ENCODE results near the gene KCNE5. TPM values are rescaled to one million over a fixed set of nuclear protein-coding genes. Genes with fewer than 3 reads are reported as not detected.
"Not testable (repeated sequence)": the region's sequence is repeated elsewhere in the genome, so short reads cannot be mapped to it uniquely, and the experiment has no call there.

Gene KCNE5
- polyA plus RNA-seq, 1 donor from 2014 or later = not detected

- Mint-ChIP-seq H3K9me3 (no peaks in the 10 kb centered on the region), H3K4me1 (peaks cover 0 to 3% (median 0%) of the 10 kb centered on the region in 3 donors), H3K27me3 (no peaks in the 10 kb centered on the region), H3K27ac (no peak overlapping the region), H3K36me3 (peaks cover 9% of the 10 kb centered on the region), H3K4me3 (no peak overlapping the region)
Measured at GRCh38 chrX:109635146-109635545, 10.2 kb upstream of the KCNE5 start.

- no peaks in the 10 kb centered on the region for H3K36me3 Mint-ChIP-seq
- no peak overlapping the region for H3K27ac Mint-ChIP-seq
- H3K9me3 Mint-ChIP-seq = no peaks in the 10 kb centered on the region
- no peak overlapping the region for H3K4me3 Mint-ChIP-seq
- H3K4me1 Mint-ChIP-seq = peaks cover 0 to 3% (median 0%) of the 10 kb centered on the region in 3 donors
- H3K27me3 Mint-ChIP-seq = no peaks in the 10 kb centered on the region
Measured at GRCh38 chrX:109632906-109633504, 8.0 kb upstream of the KCNE5 start.

- H3K36me3 Mint-ChIP-seq = no peaks in the 10 kb centered on the region
- H3K27me3 Mint-ChIP-seq = no peaks in the 10 kb centered on the region
- H3K27ac Mint-ChIP-seq = no peak overlapping the region
- no peak overlapping the region for H3K4me3 Mint-ChIP-seq
- H3K4me1 Mint-ChIP-seq = no peaks in the 10 kb centered on the region
- H3K9me3 Mint-ChIP-seq = peaks cover 0 to 4% (median 0%) of the 10 kb centered on the region in 3 donors
Measured at GRCh38 chrX:109629310-109629709, 4.3 kb upstream of the KCNE5 start.

- Mint-ChIP-seq H3K4me3 (no peak overlapping the region), H3K4me1 (peaks cover 0 to 2% (median 0%) of the 10 kb centered on the region in 3 donors), H3K27me3 (no peaks in the 10 kb centered on the region), H3K27ac (no peak overlapping the region), H3K9me3 (peaks cover 0 to 4% (median 0%) of the 10 kb centered on the region in 3 donors), H3K36me3 (no peaks in the 10 kb centered on the region)
Measured at GRCh38 chrX:109626637-109627036, 1.7 kb upstream of the KCNE5 start.

GRCh38 chrX:109623997-109624396, 975 bp downstream of the KCNE5 start:
- Mint-ChIP-seq H3K27ac (no peak overlapping the region), H3K4me3 (no peak overlapping the region), H3K9me3 (peaks cover 0 to 4% (median 0%) of the 10 kb centered on the region in 3 donors), H3K36me3 (no peaks in the 10 kb centered on the region), H3K27me3 (no peaks in the 10 kb centered on the region), H3K4me1 (peaks cover 0 to 2% (median 0%) of the 10 kb centered on the region in 3 donors)

- peaks cover 0 to 2% (median 0%) of the 10 kb centered on the region in 3 donors for H3K4me1 Mint-ChIP-seq
- H3K4me3 Mint-ChIP-seq = no peak overlapping the region
- no peaks in the 10 kb centered on the region for H3K36me3 Mint-ChIP-seq
- H3K9me3 Mint-ChIP-seq = no peaks in the 10 kb centered on the region
- H3K27me3 Mint-ChIP-seq = no peaks in the 10 kb centered on the region
- H3K27ac Mint-ChIP-seq = no peak overlapping the region
Measured at GRCh38 chrX:109622270-109622669, 2.7 kb downstream of the KCNE5 start.

- Mint-ChIP-seq H3K36me3 (no peaks in the 10 kb centered on the region), H3K27me3 (peaks cover under 1% of the 10 kb centered on the region), H3K27ac (no peak overlapping the region), H3K4me3 (no peak overlapping the region), H3K4me1 (peaks cover 0 to 2% (median 0%) of the 10 kb centered on the region in 3 donors), H3K9me3 (no peaks in the 10 kb centered on the region)
Measured at GRCh38 chrX:109619771-109620170, 5.2 kb downstream of the KCNE5 start.

- Mint-ChIP-seq H3K36me3 (no peaks in the 10 kb centered on the region), H3K27me3 (peaks cover 2% of the 10 kb centered on the region), H3K27ac (no peak overlapping the region)
Measured at GRCh38 chrX:109614951-109615350, 10.0 kb downstream of the KCNE5 start.

GRCh38 chrX:109601486-109601885, 23.5 kb downstream of the KCNE5 start:
- Mint-ChIP-seq H3K36me3 (no peaks in the 10 kb centered on the region), H3K27me3 (peaks cover 8% of the 10 kb centered on the region), H3K4me1 (no peaks in the 10 kb centered on the region), H3K27ac (no peak overlapping the region), H3K4me3 (no peak overlapping the region), H3K9me3 (peaks cover 3 to 7% (median 4%) of the 10 kb centered on the region in 3 donors)

More at GRCh38 chrX:109614951-109615350, 10.0 kb downstream of the KCNE5 start:
- H3K4me3 Mint-ChIP-seq = no peak overlapping the region
- no peaks in the 10 kb centered on the region for H3K9me3 Mint-ChIP-seq
- H3K4me1 Mint-ChIP-seq = no peaks in the 10 kb centered on the region

GRCh38 chrX:109600237-109600651, 24.7 kb downstream of the KCNE5 start:
- peaks cover 0 to 2% (median under 1%) of the 10 kb centered on the region in 3 donors for H3K9me3 Mint-ChIP-seq
- no peaks in the 10 kb centered on the region for H3K36me3 Mint-ChIP-seq
- H3K27me3 Mint-ChIP-seq = peaks cover 8% of the 10 kb centered on the region
- H3K4me3 Mint-ChIP-seq = no peak overlapping the region
- no peaks in the 10 kb centered on the region for H3K4me1 Mint-ChIP-seq
- no peak overlapping the region for H3K27ac Mint-ChIP-seq

GRCh38 chrX:109596015-109596414, 29.0 kb downstream of the KCNE5 start:
- no peak overlapping the region for H3K4me3 Mint-ChIP-seq
- H3K36me3 Mint-ChIP-seq = no peaks in the 10 kb centered on the region
- H3K27ac Mint-ChIP-seq = no peak overlapping the region
- no peaks in the 10 kb centered on the region for H3K9me3 Mint-ChIP-seq
- H3K27me3 Mint-ChIP-seq = peaks cover 5% of the 10 kb centered on the region
- no peaks in the 10 kb centered on the region for H3K4me1 Mint-ChIP-seq

- H3K27ac Mint-ChIP-seq = no peak overlapping the region
- H3K27me3 Mint-ChIP-seq = peaks cover 10% of the 10 kb centered on the region
- H3K9me3 Mint-ChIP-seq = no peaks in the 10 kb centered on the region
- H3K4me1 Mint-ChIP-seq = no peaks in the 10 kb centered on the region
- no peak overlapping the region for H3K4me3 Mint-ChIP-seq
- H3K36me3 Mint-ChIP-seq = no peaks in the 10 kb centered on the region
Measured at GRCh38 chrX:109590176-109590575, 34.8 kb downstream of the KCNE5 start.

GRCh38 chrX:109585488-109585887, 39.5 kb downstream of the KCNE5 start:
- no peaks in the 10 kb centered on the region for H3K9me3 Mint-ChIP-seq
- peaks cover 2% of the 10 kb centered on the region for H3K36me3 Mint-ChIP-seq
- no peak overlapping the region for H3K27ac Mint-ChIP-seq
- no peak overlapping the region for H3K4me3 Mint-ChIP-seq
- no peaks in the 10 kb centered on the region for H3K4me1 Mint-ChIP-seq
- peaks cover 11% of the 10 kb centered on the region for H3K27me3 Mint-ChIP-seq

GRCh38 chrX:109578916-109579315, 46.1 kb downstream of the KCNE5 start:
- peaks cover 6% of the 10 kb centered on the region for H3K27me3 Mint-ChIP-seq
- H3K4me3 Mint-ChIP-seq = no peak overlapping the region
- peaks cover 0 to 1% (median 0%) of the 10 kb centered on the region in 3 donors for H3K4me1 Mint-ChIP-seq
- H3K9me3 Mint-ChIP-seq = peaks cover 0 to 3% (median 2%) of the 10 kb centered on the region in 3 donors
- H3K36me3 Mint-ChIP-seq = peaks cover 2% of the 10 kb centered on the region
- no peak overlapping the region for H3K27ac Mint-ChIP-seq

GRCh38 chrX:109577055-109577454, 47.9 kb downstream of the KCNE5 start:
- H3K36me3 Mint-ChIP-seq = no peaks in the 10 kb centered on the region

GRCh38 chrX:109576083-109576482, 48.9 kb downstream of the KCNE5 start:
- H3K9me3 Mint-ChIP-seq, H3K27ac Mint-ChIP-seq, H3K36me3 Mint-ChIP-seq, H3K27me3 Mint-ChIP-seq, H3K4me1 Mint-ChIP-seq, H3K4me3 Mint-ChIP-seq: not testable (repeated sequence)

More at GRCh38 chrX:109577055-109577454, 47.9 kb downstream of the KCNE5 start:
- H3K27me3 Mint-ChIP-seq = peaks cover 6% of the 10 kb centered on the region
- H3K9me3 Mint-ChIP-seq = peaks cover 0 to 4% (median 2%) of the 10 kb centered on the region in 3 donors
- no peak overlapping the region for H3K4me3 Mint-ChIP-seq
- peaks cover 0 to 2% (median 0%) of the 10 kb centered on the region in 3 donors for H3K4me1 Mint-ChIP-seq
- H3K27ac Mint-ChIP-seq = no peak overlapping the region
